ENCODE data around the gene CAMTA1. TPM values are rescaled to one million over a fixed set of nuclear protein-coding genes. Genes with fewer than 3 reads are reported as not detected.

Gene CAMTA1
- total and polyA plus RNA-seq, 9 of the 15 experiments (the other 6 are each of a cell fraction or from before 2014, with no cell fraction given) = 43.9 to 161 (median 65.9) TPM

- TF ChIP-seq ZNF592 (IDR thresholded peaks at IDR 0.05) (no peak), ZBTB33 (CRISPR knock-in tag; IDR thresholded peaks at IDR 0.05) (no peak), RAD51 (IDR thresholded peaks at IDR 0.05; ENCODE audit: borderline replicate concordance, low read depth) (peak; percentile 31; the same call in 1 of the 2 replicates), EP400 (IDR thresholded peaks at IDR 0.05) (no peak), THRA (IDR thresholded peaks at IDR 0.05) (no peak), USF2 (CRISPR knock-in tag; IDR thresholded peaks at IDR 0.05) (peak; percentile 50; the same call in 1 of the 2 replicates), GATA2 (CRISPR knock-in tag; IDR thresholded peaks at IDR 0.05) (no peak), ZNF609 (CRISPR knock-in tag; IDR thresholded peaks at IDR 0.05; ENCODE audit: borderline replicate concordance) (no peak), RBM15 (IDR thresholded peaks at IDR 0.05; ENCODE audit: insufficient read depth, low read length) (no peak), POLR2AphosphoS5 (IDR thresholded peaks at IDR 0.05; ENCODE audit: control insufficient read depth, insufficient read depth, low read depth, low read length) (no peak), ZNF121 (CRISPR knock-in tag; conservative IDR thresholded peaks at IDR 0.05) (no peak), STAG1 (CRISPR knock-in tag; IDR thresholded peaks at IDR 0.05; ENCODE audit: borderline replicate concordance) (no peak), ARHGAP35 (IDR thresholded peaks at IDR 0.05; ENCODE audit: partially characterized antibody) (no peak), SREBF1 (IDR thresholded peaks at IDR 0.05; ENCODE audit: borderline replicate concordance, low read depth, low read length) (no peak), GTF2A2 (tag; IDR thresholded peaks at IDR 0.05) (no peak)
Observed at GRCh38 chr1:7710859-7711258, 925.6 kb downstream of the CAMTA1 start (continued).
